Panc1 (cell line): ENCODE data around the gene ZNF771. TPM values are rescaled to one million over a fixed set of nuclear protein-coding genes. Genes with fewer than 3 reads are reported as not detected.

Experiments used
- ATAC-seq: fragments of 200-7000 bp; cut with Tn5 transposase; 2 replicates; pipeline ENCODE4 v1.9.1; 2020; ENCODE audit warnings: mild to moderate bottlenecking, moderate library complexity
- BruUV-seq: library from RNA; stranded (reverse); fragments of 400-500 nt; replicated peaks from 2 replicates; lab custom pipeline; 2021; lab: Mats Ljungman, UMichigan
- CTCF ChIA-PET: fragments of 300-600 bp; sonication (Branson Sonifier 250); formaldehyde crosslinking; loops from one replicate; lab custom pipeline; 2022; ENCODE audit warnings: antibody characterized with exemption; lab: Charles Lee
- POLR2A ChIA-PET: fragments of 300-600 bp; sonication (Branson Sonifier 250); formaldehyde crosslinking; loops from one replicate; lab custom pipeline; 2022; ENCODE audit warnings: antibody characterized with exemption; lab: Charles Lee
- DNase-seq: peaks from one replicate; pipeline ENCODE4 v3.0.0-alpha.2; 2010; ENCODE audit warnings: low read depth, low spot score
- H3K27ac ChIP-seq: 2 replicates; pipeline ENCODE4 v1.5.1; 2011; ENCODE audit warnings: mild to moderate bottlenecking, low read length, inconsistent platforms
- H3K27me3 ChIP-seq: fragments of 200-500 bp; sonication (Bioruptor generic); 2 replicates; pipeline ENCODE4 v1.6.0; 2014; ENCODE audit warnings: low read length, inconsistent platforms; ENCODE audit not compliant: control insufficient read depth, insufficient read depth
- H3K36me3 ChIP-seq: fragments of 200-500 bp; sonication (Bioruptor generic); 2 replicates; pipeline ENCODE4 v1.5.1; 2014; ENCODE audit warnings: inconsistent platforms, mild to moderate bottlenecking, low read length, moderate library complexity; ENCODE audit not compliant: control insufficient read depth, insufficient read depth
- H3K4me1 ChIP-seq: 2 replicates; pipeline ENCODE4 v1.5.1; 2011; ENCODE audit warnings: inconsistent platforms, mild to moderate bottlenecking, low read length, moderate library complexity; ENCODE audit not compliant: control insufficient read depth, insufficient read depth
- H3K4me3 ChIP-seq, 2 experiments: 2 replicates each; pipeline ENCODE4 v1.5.1; 2011 to 2012; ENCODE audit warnings: low read depth in 2 of 2, low read length in 2 of 2, mild to moderate bottlenecking in 2 of 2, inconsistent platforms in 1 of 2, moderate library complexity in 1 of 2
- H3K9me3 ChIP-seq: fragments of 200-500 bp; sonication (Bioruptor generic); 2 replicates; pipeline ENCODE4 v1.5.1; 2014; ENCODE audit warnings: low read depth, mild to moderate bottlenecking, inconsistent platforms, low read length, moderate library complexity; ENCODE audit not compliant: control insufficient read depth, insufficient read depth
- CTCF ChIP-seq: fragments of 450-650 bp; IDR thresholded peaks from 2 replicates; pipeline ENCODE4 v1.5.1; 2017; ENCODE audit warnings: mild to moderate bottlenecking
- POLR2AphosphoS5 ChIP-seq: IDR thresholded peaks from 2 replicates; pipeline ENCODE4 v1.6.1; 2012; ENCODE audit warnings: mild to moderate bottlenecking, low read depth, low read length, moderate library complexity
- REST ChIP-seq, 2 experiments: IDR thresholded peaks; 2 replicates each; pipeline ENCODE4 v1.6.1; 2011 to 2012; ENCODE audit warnings: low read depth in 2 of 2, control low read depth in 1 of 2, low read length in 1 of 2, mild to moderate bottlenecking in 1 of 2, moderate library complexity in 1 of 2; ENCODE audit not compliant: insufficient read depth in 1 of 2
- SIN3A ChIP-seq: IDR thresholded peaks from 2 replicates; pipeline ENCODE4 v1.6.1; 2012; ENCODE audit warnings: low read depth, mild to moderate bottlenecking, low read length, moderate library complexity, borderline replicate concordance; ENCODE audit not compliant: insufficient read depth
- TCF7L2 ChIP-seq: IDR thresholded peaks from 2 replicates; pipeline ENCODE4 v1.6.1; 2011; ENCODE audit warnings: mild to moderate bottlenecking, low read depth, low read length, inconsistent platforms
- in situ Hi-C: cut with HindIII; loops from 2 replicates; pipeline ENCODE4 v1.10.0; 2016; ENCODE audit warnings: low sequenced_read_pairs, low pct_unique_long_range_greater_than_20kb
- intact Hi-C: fragments of 100-400 bp; cut with micrococcal nuclease; formaldehyde crosslinking; loops from one replicate; pipeline ENCODE4 v1.10.0; 2022; ENCODE audit not compliant: unreplicated experiment
- total RNA-seq: library from RNA; stranded (reverse); gene quantifications from one replicate; pipeline ENCODE4 v1.2.1, GENCODE V29; 2021; ENCODE audit not compliant: unreplicated experiment

ZNF771 gene
- total RNA-seq, 1 experiment from 2014 or later: 14.4 TPM

GRCh38 chr16:30464078-30464477, 56.7 kb downstream of the ZNF771 start:
- POLR2A ChIA-PET: no interaction called here
- CTCF ChIA-PET: no interaction called here
- DNase-seq: no peak
- no peak for ATAC-seq
- TF ChIP-seq CTCF: no peak
- TF ChIP-seq SIN3A: no peak
- no peak for TF ChIP-seq REST (IDR thresholded peaks at IDR 0.05; ENCODE audit: insufficient read depth in 1 of 2, low read depth in 2 of 2, low read length in 1 of 2)
- TF ChIP-seq POLR2AphosphoS5: no peak
- TF ChIP-seq TCF7L2: no peak
- Histone ChIP-seq H3K36me3 (no peaks in the 10 kb centered on the region), H3K27me3 (no peaks in the 10 kb centered on the region), H3K4me3 (no peak overlapping the region), H3K27ac (no peak overlapping the region), H3K4me1 (no peaks in the 10 kb centered on the region), H3K9me3 (no peaks in the 10 kb centered on the region)
- in situ Hi-C loops (no loop called here), intact Hi-C loops (no loop called here)
- BruUV-seq: no TSS peak

Other genes with a start within 250 kb of the ZNF771 start
- 3.7 TPM for gene CORO1A, start 224.0 kb upstream of the ZNF771 start, total RNA-seq
- 178 TPM for gene BOLA2B, start 213.9 kb upstream of the ZNF771 start, total RNA-seq
- gene SLX1A, start 213.7 kb upstream of the ZNF771 start, total RNA-seq: 18.5 TPM
- gene SULT1A3, start 208.4 kb upstream of the ZNF771 start, total RNA-seq: 16.8 TPM
- 19.8 TPM for gene NPIPB13, start 159.1 kb upstream of the ZNF771 start, total RNA-seq
- 90.7 TPM for gene CD2BP2, start 52.3 kb upstream of the ZNF771 start, total RNA-seq
- gene TBC1D10B, start 37.1 kb upstream of the ZNF771 start, total RNA-seq: 52.6 TPM
- gene MYL11, start 32.8 kb upstream of the ZNF771 start, total RNA-seq: not detected
- gene SEPTIN1, start 25.0 kb upstream of the ZNF771 start, total RNA-seq: 1.7 TPM
- 16.6 TPM for gene ZNF48, start 12.2 kb upstream of the ZNF771 start, total RNA-seq
- 120 TPM for gene DCTPP1, start 22.4 kb downstream of the ZNF771 start, total RNA-seq
- gene SEPHS2, start 38.3 kb downstream of the ZNF771 start, total RNA-seq: 68.5 TPM
- 0.54 TPM for gene ITGAL, start 65.1 kb downstream of the ZNF771 start, total RNA-seq
- 68.3 TPM for gene ZNF768, start 119.0 kb downstream of the ZNF771 start, total RNA-seq
- 10.9 TPM for gene ZNF747, start 127.3 kb downstream of the ZNF771 start, total RNA-seq
- 16.7 TPM for gene ZNF764, start 150.8 kb downstream of the ZNF771 start, total RNA-seq
- gene ZNF688, start 164.1 kb downstream of the ZNF771 start, total RNA-seq: 7.7 TPM
- gene ZNF785, start 178.1 kb downstream of the ZNF771 start, total RNA-seq: 6.2 TPM
- 16.5 TPM for gene ZNF689, start 202.8 kb downstream of the ZNF771 start, total RNA-seq
- gene PRR14, start 243.4 kb downstream of the ZNF771 start, total RNA-seq: 77.6 TPM